ENCODE measurements around the gene KAT14.
A peak's percentile ranks its signal among the peaks of the same experiment; 100 is the strongest.
"Not testable (repeated sequence)": the region's sequence is repeated elsewhere in the genome, so short reads cannot be mapped to it uniquely, and the experiment has no call there.

Gene KAT14

GRCh38 chr20:18218280-18218679 is 80.6 kb downstream of the KAT14 start:
- no peak for DNase-seq (ENCODE audit: low read depth)

- DNase-seq (ENCODE audit: low read depth): no peak
These were observed 85.7 kb downstream of the KAT14 start for GRCh38 chr20:18223409-18223808.

- DNase-seq (ENCODE audit: low read depth): peak; percentile 21
These were observed 87.4 kb downstream of the KAT14 start for GRCh38 chr20:18224968-18225568.

- DNase-seq (ENCODE audit: low read depth): no peak
These were observed 88.0 kb downstream of the KAT14 start for GRCh38 chr20:18225632-18226031.

GRCh38 chr20:18226741-18227140 is 89.1 kb downstream of the KAT14 start:
- DNase-seq (ENCODE audit: low read depth): not testable (repeated sequence)

- DNase-seq (ENCODE audit: low read depth): no peak
These were observed 95.8 kb downstream of the KAT14 start for GRCh38 chr20:18233408-18233943.
